ENCODE results near the gene REEP1.

- TF ChIP-seq AEBP2 (tag by site-specific recombination; IDR thresholded peaks at IDR 0.05; ENCODE audit: borderline replicate concordance) = no peak
- TF ChIP-seq CTCF (tag by site-specific recombination; IDR thresholded peaks at IDR 0.05) = no peak
- TF ChIP-seq PRDM1 (tag by site-specific recombination; IDR thresholded peaks at IDR 0.05) = no peak
- no peak for TF ChIP-seq MYNN (tag by site-specific recombination; IDR thresholded peaks at IDR 0.05; ENCODE audit: borderline replicate concordance)
- TF ChIP-seq ZNF23 (tag by site-specific recombination; IDR thresholded peaks at IDR 0.05; ENCODE audit: borderline replicate concordance) = no peak
Measured at GRCh38 chr2:86315084-86315483, 22.3 kb downstream of the REEP1 start.

All from HEK293 (cell line).